Body of pancreas (tissue), 4 donors: Measurements from ENCODE around the gene DNAJB6. TPM values are rescaled to one million over a fixed set of nuclear protein-coding genes. Genes with fewer than 3 reads are reported as not detected.

ENCODE experiments used
- ATAC-seq: fragments of 150-250 bp; one replicate; pipeline ENCODE4 v1.9.1; 2016
- DNase-seq, 4 donors: peaks; one replicate each; pipeline ENCODE4 v3.0.0-alpha.2; 2019
- H3K27ac ChIP-seq, 4 donors: fragments of 200-600 bp; sonication (generic); 1 replicate in 3 of 4; 2 replicates in 1 of 4; pipeline versions ENCODE4 v1.5.1 to v1.6.1; 2016 to 2019; ENCODE audit warnings: mild to moderate bottlenecking in 1 of 4, mixed read lengths in 1 of 4, moderate library complexity in 1 of 4
- H3K27me3 ChIP-seq, 2 donors: fragments of 200-600 bp; sonication (generic); one replicate each; pipeline ENCODE4 v1.6.0; 2016; ENCODE audit warnings: mild to moderate bottlenecking in 1 of 2
- H3K36me3 ChIP-seq, 2 donors: fragments of 200-600 bp; sonication (generic); replicated peaks in 1 of 2; 2 replicates each; pipeline ENCODE4 v1.5.1; 2016; ENCODE audit warnings: low read depth in 2 of 2; ENCODE audit not compliant: insufficient read depth in 1 of 2
- H3K4me1 ChIP-seq: fragments of 200-600 bp; sonication (generic); one replicate; pipeline ENCODE4 v1.6.0; 2016
- H3K4me3 ChIP-seq, 2 donors: fragments of 200-600 bp; sonication (generic); 1 replicate in 1 of 2; 2 replicates in 1 of 2; pipeline ENCODE4 v1.5.1; 2016 to 2019
- H3K9me3 ChIP-seq, 3 donors: fragments of 200-600 bp; sonication (generic); 1 replicate in 2 of 3; 2 replicates in 1 of 3; pipeline ENCODE4 v1.5.1; 2016
- POLR2A ChIP-seq, 3 donors: fragments of 450-650 bp; IDR thresholded peaks; one replicate each; pipeline ENCODE4 v1.6.1; 2016; ENCODE audit warnings: antibody characterized with exemption in 3 of 3, mild to moderate bottlenecking in 2 of 3
- WGBS, 2 donors: methylation state at CpG; one replicate each; pipeline ENCODE4 v1.1.5; 2017; 5-methylcytosine and 5-hydroxymethylcytosine counted together
- intact Hi-C: fragments of 100-400 bp; cut with DNase I; formaldehyde crosslinking; loops from one replicate; pipeline ENCODE4 v1.15.1; 2023
- total RNA-seq, 2 donors: library from RNA; depleted of rRNA; stranded (reverse); fragments of >200 nt; gene quantifications; one replicate each; pipeline ENCODE4 v1.1.0, GENCODE V29; 2016
- TF ChIP-seq, protein P1 (sequence below), 7 experiments: fragments of 450-650 bp in 4 of 7; fragments of 200-600 bp in 3 of 7; sonication (generic) in 3 of 7; IDR thresholded peaks; one replicate each; pipeline ENCODE4 v1.5.1; 2016 to 2019; ENCODE audit warnings: antibody characterized with exemption in 7 of 7

The DNAJB6 gene
- total RNA-seq, 2 donors from 2014 or later, result 26.5 to 32.0 TPM

- H3K4me3 ChIP-seq, result no peak overlapping the region
- intact Hi-C loops, result no loop called here
- H3K4me1 ChIP-seq, result peaks cover 28% of the 10 kb centered on the region
- H3K9me3 ChIP-seq, result no peaks in the 10 kb centered on the region
- no peaks in the 10 kb centered on the region for H3K27me3 ChIP-seq
- TF ChIP-seq, protein P1, sequence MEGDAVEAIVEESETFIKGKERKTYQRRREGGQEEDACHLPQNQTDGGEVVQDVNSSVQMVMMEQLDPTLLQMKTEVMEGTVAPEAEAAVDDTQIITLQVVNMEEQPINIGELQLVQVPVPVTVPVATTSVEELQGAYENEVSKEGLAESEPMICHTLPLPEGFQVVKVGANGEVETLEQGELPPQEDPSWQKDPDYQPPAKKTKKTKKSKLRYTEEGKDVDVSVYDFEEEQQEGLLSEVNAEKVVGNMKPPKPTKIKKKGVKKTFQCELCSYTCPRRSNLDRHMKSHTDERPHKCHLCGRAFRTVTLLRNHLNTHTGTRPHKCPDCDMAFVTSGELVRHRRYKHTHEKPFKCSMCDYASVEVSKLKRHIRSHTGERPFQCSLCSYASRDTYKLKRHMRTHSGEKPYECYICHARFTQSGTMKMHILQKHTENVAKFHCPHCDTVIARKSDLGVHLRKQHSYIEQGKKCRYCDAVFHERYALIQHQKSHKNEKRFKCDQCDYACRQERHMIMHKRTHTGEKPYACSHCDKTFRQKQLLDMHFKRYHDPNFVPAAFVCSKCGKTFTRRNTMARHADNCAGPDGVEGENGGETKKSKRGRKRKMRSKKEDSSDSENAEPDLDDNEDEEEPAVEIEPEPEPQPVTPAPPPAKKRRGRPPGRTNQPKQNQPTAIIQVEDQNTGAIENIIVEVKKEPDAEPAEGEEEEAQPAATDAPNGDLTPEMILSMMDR (IDR thresholded peaks at IDR 0.05), result no peak
- 45 to 55% methylated on average over 3 of the region's 3 CpGs for WGBS, 2 donors
- no peak overlapping the region for H3K27ac ChIP-seq
- ATAC-seq (no peak), DNase-seq (no peak)
- H3K36me3 ChIP-seq, result peaks cover 0 to 15% of the 10 kb centered on the region in 2 donors
Observed at GRCh38 chr7:157360483-157361025, 23.8 kb downstream of the DNAJB6 start.

GRCh38 chr7:157361537-157361936, 24.7 kb downstream of the DNAJB6 start:
- peaks cover 18% of the 10 kb centered on the region for H3K4me1 ChIP-seq
- WGBS, 2 donors, result 95 to 100% methylated on average over 5 to 6 of the region's 6 CpGs
- H3K27ac ChIP-seq, result no peak overlapping the region
- H3K9me3 ChIP-seq, result no peaks in the 10 kb centered on the region
- H3K36me3 ChIP-seq, result peaks cover 0 to 15% of the 10 kb centered on the region in 2 donors
- H3K4me3 ChIP-seq, result no peak overlapping the region
- intact Hi-C loops, result no loop called here
- DNase-seq (no peak), ATAC-seq (no peak)
- no peaks in the 10 kb centered on the region for H3K27me3 ChIP-seq
- no peak for TF ChIP-seq POLR2A (IDR thresholded peaks at IDR 0.05)
- TF ChIP-seq, protein P1 (IDR thresholded peaks at IDR 0.05), result no peak

DNA sequence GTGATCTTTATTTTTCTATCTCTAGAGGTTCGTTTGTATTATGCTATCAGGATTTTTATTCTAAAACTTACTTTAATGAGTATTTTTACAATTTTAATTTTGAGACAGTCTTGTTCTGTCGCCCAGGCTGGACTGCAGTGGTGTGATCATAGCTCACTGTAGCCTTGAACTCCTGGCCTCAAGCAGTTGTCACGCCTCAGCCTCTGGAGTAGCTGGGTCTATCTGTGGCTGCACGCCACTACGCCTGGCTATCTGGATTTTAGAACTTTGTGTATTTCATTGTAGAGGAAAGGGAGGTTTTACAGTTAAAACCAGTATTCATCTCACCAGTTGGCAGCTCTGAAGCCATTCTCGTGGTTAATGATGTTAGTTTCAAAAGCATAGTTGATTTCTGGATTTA, 25.9 kb downstream of the DNAJB6 start:
- H3K9me3 ChIP-seq, result no peaks in the 10 kb centered on the region
- ATAC-seq (no peak), DNase-seq (no peak)
- no peak overlapping the region for H3K27ac ChIP-seq
- peaks cover 0 to 22% of the 10 kb centered on the region in 2 donors for H3K36me3 ChIP-seq
- H3K4me1 ChIP-seq, result peaks cover 18% of the 10 kb centered on the region
- intact Hi-C loops, result no loop called here
- no peak for TF ChIP-seq POLR2A (IDR thresholded peaks at IDR 0.05)
- H3K4me3 ChIP-seq, result no peak overlapping the region
- no peaks in the 10 kb centered on the region for H3K27me3 ChIP-seq
- 81 to 85% methylated on average over 6 of the region's 6 CpGs for whole genome bisulfite sequencing, 2 donors

- no peak overlapping the region for H3K27ac ChIP-seq
- H3K36me3 ChIP-seq, result peaks cover 13 to 46% of the 10 kb centered on the region in 2 donors
- no peaks in the 10 kb centered on the region for H3K27me3 ChIP-seq
- no peak for DNase-seq
- no peaks in the 10 kb centered on the region for H3K9me3 ChIP-seq
- ATAC-seq, result no peak
- intact Hi-C loops, result no loop called here
- no peak for TF ChIP-seq POLR2A (IDR thresholded peaks at IDR 0.05)
- WGBS, 2 donors, result 96 to 97% methylated on average over 8 of the region's 8 CpGs
- H3K4me3 ChIP-seq, result no peak overlapping the region
- H3K4me1 ChIP-seq, result no peaks in the 10 kb centered on the region
Observed at GRCh38 chr7:157366722-157367121, 29.9 kb downstream of the DNAJB6 start.

- WGBS, 2 donors, result 81 to 89% methylated on average over 7 of the region's 7 CpGs
- H3K36me3 ChIP-seq, result peaks cover 13 to 40% of the 10 kb centered on the region in 2 donors
- H3K27me3 ChIP-seq, result no peaks in the 10 kb centered on the region
- no peak for ATAC-seq
- no peak overlapping the region for H3K27ac ChIP-seq
- TF ChIP-seq POLR2A (IDR thresholded peaks at IDR 0.05), result no peak
- TF ChIP-seq, protein P1 (IDR thresholded peaks at IDR 0.05), result no peak
- no peaks in the 10 kb centered on the region for H3K9me3 ChIP-seq
- no peaks in the 10 kb centered on the region for H3K4me1 ChIP-seq
- intact Hi-C loops, result no loop called here
- no peak overlapping the region for H3K4me3 ChIP-seq
- no peak for DNase-seq
Observed at GRCh38 chr7:157368955-157369354, 32.2 kb downstream of the DNAJB6 start.

- Histone ChIP-seq H3K4me3 (no peak overlapping the region), H3K27ac (no peak overlapping the region), H3K36me3 (peaks cover 13 to 32% of the 10 kb centered on the region in 2 donors), H3K27me3 (no peaks in the 10 kb centered on the region), H3K4me1 (no peaks in the 10 kb centered on the region), H3K9me3 (no peaks in the 10 kb centered on the region)
- TF ChIP-seq POLR2A (IDR thresholded peaks at IDR 0.05), result no peak
- TF ChIP-seq, protein P1 (IDR thresholded peaks at IDR 0.05), result no peak
- no peak for DNase-seq
- WGBS, 2 donors, result 94 to 100% methylated on average over 10 of the region's 10 CpGs
- intact Hi-C loops, result no loop called here
- no peak for ATAC-seq
Observed at GRCh38 chr7:157370742-157371141, 33.9 kb downstream of the DNAJB6 start.
